PC-3 (cell line): ENCODE measurements around the gene HIP1R.

Source experiments
- EZH2 ChIP-seq: fragments of 300-600 bp; sonication (generic); IDR thresholded peaks from one replicate; pipeline ENCODE4 v1.6.1; 2017; ENCODE audit warnings: antibody characterized with exemption, mild to moderate bottlenecking, low read length; ENCODE audit not compliant: unreplicated experiment
- TF ChIP-seq, protein P1 (sequence below): fragments of 300-600 bp; sonication (generic); conservative IDR thresholded peaks from 2 replicates; pipeline ENCODE4 v1.5.1; 2017; ENCODE audit warnings: antibody characterized with exemption, low read depth, mild to moderate bottlenecking, low read length

DNA sequence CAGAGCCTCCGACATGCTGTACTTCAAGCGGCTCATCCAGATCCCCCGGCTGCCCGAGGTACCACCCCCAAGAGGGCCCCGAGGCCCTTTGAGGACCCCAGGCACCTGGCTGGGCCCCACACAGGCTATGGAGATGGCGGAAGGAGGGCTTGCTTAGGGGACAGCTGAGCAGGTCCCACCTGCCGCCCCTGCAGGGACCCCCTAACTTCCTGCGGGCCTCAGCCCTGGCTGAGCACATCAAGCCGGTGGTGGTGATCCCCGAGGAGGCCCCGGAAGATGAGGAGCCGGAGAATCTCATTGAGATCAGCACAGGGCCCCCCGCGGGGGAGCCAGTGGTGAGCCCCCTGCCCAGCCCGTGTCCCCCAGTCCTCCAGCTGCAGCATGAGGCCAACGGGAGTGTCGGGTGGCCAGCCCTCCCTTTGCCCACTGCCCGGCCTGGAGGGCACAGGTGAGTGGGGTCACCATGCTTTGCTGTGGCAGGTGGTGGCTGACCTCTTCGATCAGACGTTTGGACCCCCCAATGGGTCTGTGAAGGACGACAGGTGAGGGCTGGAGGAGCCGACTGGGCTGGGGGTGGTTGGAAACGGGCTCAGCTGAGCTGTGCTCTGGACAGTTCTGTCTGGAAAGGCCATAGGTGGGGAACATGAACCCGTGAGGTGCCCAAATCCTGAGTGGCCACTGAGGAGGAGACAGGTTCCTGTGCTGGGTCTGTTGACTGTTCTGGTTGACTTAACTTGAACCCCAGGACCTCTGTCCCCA is 20.0 kb downstream of the HIP1R start:
- TF ChIP-seq, protein P1, sequence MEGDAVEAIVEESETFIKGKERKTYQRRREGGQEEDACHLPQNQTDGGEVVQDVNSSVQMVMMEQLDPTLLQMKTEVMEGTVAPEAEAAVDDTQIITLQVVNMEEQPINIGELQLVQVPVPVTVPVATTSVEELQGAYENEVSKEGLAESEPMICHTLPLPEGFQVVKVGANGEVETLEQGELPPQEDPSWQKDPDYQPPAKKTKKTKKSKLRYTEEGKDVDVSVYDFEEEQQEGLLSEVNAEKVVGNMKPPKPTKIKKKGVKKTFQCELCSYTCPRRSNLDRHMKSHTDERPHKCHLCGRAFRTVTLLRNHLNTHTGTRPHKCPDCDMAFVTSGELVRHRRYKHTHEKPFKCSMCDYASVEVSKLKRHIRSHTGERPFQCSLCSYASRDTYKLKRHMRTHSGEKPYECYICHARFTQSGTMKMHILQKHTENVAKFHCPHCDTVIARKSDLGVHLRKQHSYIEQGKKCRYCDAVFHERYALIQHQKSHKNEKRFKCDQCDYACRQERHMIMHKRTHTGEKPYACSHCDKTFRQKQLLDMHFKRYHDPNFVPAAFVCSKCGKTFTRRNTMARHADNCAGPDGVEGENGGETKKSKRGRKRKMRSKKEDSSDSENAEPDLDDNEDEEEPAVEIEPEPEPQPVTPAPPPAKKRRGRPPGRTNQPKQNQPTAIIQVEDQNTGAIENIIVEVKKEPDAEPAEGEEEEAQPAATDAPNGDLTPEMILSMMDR = no peak
- TF ChIP-seq EZH2 = no peak
